HG03354 (cell line): Measurements from ENCODE around the gene TNP2.

Experiments
- ATAC-seq: cut with Tn5 transposase; IDR thresholded peaks from one replicate; pipeline ENCODE4 v1.9.1; 2021; ENCODE audit warnings: mild to moderate bottlenecking; ENCODE audit not compliant: unreplicated experiment, poor library complexity, severe bottlenecking

The TNP2 gene

DNA sequence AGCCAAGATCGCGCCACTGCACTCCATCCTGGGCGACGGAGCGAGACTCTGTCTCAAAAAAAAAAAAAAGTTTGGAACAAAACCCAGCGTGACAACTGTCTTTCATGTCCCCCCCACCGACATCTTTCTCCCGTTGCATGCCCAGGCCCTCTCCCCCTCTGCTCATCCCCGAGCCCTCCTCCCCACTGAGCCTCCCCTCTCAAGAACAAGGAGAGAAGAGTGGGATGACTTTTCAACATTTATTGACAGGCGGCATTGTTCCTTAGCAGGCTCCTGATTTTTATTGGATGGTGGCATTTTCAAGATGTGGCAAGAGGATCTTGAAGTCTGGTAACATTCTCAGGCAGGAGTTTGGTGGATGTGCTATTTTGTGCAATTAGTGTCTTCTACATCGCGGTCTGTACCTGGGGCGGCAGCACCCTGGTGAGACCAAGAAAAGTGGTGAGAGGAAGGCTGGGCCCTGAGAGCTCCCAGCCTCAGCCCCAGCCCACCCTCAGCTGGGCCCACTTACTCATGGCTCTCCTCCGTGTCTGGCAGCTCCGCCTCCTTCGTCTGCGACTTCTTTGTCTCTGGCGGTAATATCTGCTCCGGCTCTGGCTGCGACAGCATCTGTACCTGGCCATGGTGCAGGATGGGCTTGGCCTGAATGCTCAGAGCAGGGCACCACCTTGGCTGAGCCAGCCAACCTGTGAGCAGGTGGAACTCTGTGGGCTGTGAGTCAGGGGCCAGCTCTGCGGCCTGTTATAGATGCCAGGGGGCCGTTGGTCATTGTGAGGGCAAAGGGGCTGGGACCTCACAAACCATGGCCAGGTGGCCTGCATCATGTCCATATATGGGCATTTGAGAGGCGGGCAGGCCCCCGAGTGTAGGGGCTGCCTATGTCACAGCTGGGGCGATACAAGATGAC is 11.7 kb upstream of the TNP2 start, which contains the start of gene PRM1:
PRM1 (minus strand) TSS at position 715 of the 907 bp plus-strand sequence; CDS start at position 623, 92 bp downstream.
- ATAC-seq = no peak

DNA sequence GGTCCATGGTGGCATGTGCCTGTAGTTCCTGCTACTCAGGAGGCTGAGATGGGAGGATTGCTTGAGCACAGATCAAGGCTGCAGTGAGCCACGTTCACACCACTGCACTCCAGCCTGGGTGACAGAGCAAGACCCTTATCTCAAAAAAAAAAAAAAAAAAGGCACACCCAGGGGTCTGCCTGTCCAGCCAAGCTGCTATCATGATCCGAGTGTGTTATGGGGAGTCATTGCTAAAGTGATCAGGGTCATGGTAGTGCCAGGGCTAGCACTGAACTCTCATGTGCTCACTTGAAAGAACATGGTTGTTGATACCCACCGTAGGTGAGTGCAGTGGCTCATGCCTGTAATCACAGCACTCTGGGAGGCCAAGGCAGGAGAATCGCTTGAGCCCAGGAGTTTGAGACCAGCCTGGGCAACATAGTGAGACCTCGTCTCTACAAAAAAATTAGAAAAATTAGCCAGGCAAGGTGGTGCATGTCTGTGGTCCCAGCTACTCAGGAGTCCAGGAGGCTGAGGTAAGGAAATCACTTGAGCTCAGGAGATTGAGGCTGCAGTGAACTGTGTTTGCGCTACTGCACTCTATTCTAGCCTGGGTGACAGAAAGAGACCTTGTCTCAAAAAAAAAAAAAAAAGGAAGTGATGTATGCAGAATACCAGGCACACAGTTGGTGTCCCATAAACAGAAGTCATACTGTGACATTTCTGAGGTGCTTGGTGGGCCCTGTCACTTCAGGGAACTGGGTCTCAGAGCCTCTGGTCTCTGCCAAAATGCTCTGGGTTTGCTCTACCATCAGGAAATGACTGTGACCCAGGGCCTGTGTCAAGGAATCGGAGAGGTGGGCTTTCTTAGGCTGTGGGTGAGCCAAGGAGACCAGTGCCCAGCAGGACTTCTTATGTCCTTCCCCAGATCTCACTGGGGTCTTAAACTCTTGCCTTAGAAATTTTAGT is 9.8 kb upstream of the TNP2 start:
- ATAC-seq = no peak

DNA sequence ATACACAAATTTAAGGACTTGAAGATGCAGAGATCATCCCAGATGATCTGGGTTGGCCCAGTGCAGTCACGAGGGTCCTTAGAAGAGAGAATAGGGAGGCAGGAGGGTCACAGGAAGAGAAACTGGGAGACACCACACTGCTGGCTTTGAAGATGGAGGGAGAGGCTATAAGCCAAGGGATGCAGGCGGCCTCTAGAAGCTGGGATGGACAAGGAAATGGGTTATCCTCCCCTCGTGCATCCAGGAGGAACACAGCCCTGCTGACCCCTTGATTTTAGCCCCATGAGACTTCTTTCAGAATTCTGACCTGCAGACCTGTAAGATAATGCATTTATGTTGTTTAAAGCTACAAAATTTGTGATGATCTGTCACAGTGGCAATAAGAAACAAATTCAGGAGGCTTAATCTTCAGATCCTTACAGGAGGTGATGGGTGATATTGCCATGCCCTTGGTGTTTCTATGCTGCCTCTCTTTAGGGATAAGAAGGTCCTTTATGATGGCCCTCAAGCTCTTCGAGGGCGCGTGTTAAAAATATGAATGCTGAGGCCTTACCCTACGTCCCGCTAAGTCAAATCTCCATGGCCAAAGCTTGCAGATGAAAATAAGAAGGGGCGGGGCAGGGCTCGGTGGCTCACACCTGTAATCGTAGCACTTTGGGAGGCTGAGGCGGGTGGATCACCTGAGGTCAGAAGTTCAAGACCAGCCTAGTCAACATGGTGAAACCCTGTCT is 8.6 kb upstream of the TNP2 start:
- ATAC-seq = no peak

DNA sequence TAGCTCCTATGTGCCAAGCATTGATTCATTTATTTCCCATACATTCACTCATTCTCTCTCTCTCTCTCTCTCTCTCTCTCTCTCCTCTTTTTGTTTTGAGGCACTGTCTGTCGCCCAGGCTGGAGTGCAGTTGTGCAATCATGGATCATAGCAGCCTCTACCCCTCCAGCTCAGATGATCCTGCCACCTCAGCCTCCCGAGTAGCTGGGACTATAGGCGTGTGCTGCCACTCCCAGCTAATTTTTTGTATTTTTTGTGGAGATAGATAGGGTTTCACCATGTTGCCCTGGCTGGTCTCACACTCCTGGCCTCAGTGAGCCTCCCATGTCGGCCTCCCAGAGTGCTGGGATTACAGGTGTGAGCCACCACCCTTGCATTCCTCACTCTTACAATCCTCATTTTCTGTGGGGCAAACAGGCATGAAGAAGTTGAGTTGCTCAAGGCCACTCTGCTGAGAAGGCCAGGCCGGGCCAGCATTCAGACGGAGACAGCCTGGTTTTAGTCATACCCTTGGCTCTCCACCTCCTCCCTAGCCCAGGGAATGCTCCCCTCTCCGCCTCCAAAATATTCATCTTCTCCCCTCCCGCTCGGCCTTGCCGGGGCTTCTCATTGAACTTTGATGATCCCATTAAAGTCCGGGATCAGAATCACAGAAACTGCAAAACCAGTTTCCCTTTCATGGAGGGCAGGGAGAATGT is 7.9 kb upstream of the TNP2 start:
- no peak for ATAC-seq

DNA sequence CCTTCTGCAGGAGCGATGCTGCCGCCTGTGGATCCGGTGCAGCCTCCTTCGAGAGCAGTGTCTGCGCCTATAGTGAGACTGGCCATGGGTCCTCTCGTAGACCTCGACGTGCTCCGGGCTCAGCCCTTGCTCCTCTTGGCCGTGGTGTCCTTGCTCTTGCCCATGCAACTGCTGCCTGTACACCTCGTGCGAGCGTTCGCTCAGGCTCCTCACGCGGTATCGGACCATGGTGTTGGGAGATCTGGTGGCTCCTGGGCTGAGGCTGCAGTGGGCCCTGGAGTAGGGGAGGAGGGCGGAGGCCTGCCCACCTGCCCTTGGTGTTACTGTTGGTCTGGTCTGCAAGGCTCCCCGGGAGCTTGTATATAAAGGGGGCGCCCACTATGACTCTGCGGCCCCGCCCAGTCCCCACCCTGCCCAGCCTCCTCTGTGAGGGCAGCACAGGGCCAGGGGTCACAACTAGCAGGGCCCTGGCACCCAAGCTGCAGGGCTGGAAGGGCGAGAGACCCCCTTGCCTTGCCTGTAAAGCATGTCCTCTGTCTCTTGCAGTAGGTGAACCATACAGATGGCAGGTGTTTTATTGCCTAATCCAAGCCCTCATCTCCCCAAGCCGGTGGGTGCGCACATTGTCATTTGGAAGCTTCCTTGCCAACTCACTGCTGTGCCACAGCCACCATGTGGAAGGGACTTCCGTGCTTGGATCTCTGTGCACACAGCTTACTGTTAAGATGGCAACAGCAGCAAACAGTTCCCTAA is 7.2 kb upstream of the TNP2 start, which contains the start of gene PRM2:
PRM2 (minus strand) TSS at position 338 of the 753 bp plus-strand sequence; CDS start at position 228, 110 bp downstream.
- ATAC-seq = no peak

DNA sequence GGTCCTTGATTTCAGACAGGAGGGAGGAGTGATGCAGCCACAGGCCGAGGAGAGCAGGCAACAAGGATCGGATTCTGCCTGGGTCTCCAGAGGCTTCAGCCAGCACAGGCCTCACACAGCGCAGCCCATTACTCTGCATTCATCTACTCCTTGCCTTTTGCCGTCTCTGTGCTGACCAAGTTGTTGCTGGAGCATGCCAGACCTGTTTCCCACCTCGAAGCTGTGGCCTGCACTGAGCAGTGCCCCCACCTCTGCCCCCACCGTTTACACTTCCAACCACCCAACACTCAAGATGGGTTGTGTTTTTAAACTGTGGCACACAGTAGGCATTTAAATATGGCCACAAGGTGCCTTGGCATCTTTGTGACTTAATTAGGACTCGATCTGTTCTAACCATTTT is 5.8 kb upstream of the TNP2 start:
- no peak for ATAC-seq

DNA sequence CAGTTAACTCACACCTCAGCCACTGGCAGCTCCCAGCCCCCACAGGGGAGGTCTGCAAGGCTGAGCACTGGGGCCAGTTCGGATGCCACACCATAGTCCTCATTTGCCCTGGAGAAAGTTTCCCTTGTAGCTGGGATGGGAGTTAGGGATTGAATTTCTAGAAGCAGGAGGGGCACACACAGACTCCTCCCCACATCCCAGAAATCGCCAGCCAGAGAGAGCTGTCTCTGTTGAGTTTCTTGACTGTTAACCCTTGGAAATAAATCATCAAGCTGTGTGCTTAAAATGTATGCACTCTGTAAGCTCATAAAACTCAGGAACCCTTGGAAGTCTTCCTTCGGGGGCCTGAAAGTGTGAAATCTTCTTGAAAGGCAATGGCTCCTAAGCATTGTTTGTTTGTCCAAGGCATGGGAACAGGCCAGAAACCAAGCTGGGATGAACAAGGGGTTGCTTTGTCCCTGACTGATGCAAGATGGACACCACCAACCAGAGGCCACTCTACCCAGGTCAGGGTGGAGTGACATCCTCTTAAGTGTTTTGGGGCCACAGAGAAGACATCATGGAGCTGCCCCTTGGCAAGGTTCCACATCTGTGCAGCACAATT is 4.7 kb upstream of the TNP2 start:
- ATAC-seq = no peak

DNA sequence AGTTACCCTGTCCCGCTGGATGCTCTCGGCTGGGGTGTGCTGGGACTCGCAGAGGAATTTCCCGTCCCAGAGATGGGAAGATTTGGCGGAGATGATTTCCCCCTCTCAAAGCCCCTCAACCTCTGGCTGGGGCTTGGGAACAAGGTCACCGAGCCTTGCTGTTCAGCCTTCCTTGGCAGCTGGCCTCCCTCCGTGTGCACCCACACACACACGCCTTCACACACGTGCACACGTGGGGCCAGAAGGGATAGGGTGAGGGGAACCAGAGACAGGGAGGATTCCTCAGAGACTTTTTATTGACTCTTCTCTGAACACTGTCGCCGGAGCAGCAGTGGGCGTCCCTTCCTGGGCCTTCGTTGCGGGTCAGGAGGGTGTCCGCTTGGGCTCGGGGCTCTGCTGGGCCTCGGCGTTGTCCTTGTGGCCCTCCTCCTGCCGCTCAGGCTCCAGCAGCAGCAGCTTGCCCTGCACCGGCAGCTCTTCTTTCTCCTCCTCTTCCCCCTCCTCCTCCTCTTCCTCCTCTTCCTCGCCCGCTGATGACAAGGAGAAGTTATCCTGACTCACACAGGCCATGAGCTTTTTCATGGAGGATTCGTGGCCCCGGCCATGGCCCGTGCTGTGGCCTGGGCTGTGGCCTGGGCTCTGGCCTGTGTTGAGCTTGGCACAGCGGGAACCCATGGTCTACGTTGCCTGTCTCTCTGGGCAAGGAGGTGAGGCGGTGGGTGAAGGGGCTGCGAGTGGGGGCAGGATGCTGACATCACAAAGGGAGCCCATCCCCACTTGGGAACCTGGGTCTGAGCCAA is 4.0 kb upstream of the TNP2 start, which contains the start of gene PRM3:
PRM3 (minus strand) TSS at position 709 of the 800 bp plus-strand sequence; CDS start at position 675, 34 bp downstream.
- no peak for ATAC-seq

DNA sequence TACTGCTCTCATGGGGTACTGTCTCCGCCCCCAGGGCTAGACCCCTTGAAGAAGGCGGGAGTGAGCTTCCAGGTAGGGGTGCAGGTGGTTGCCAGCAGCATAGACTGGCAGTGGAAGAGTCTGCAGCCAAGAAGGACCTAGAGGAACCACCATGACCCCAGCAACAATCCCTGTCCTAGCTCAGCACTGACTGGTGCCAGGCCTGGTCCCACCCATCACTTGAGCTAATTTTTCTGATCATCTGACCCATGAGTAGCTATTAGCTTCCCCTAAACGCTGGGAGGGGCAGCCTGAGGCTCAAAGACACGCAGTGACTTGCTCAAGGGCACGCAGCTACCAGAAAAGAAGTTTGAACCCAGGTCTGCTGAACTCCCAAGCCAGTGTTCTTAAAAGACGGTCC is 3.4 kb upstream of the TNP2 start:
- ATAC-seq = no peak

DNA sequence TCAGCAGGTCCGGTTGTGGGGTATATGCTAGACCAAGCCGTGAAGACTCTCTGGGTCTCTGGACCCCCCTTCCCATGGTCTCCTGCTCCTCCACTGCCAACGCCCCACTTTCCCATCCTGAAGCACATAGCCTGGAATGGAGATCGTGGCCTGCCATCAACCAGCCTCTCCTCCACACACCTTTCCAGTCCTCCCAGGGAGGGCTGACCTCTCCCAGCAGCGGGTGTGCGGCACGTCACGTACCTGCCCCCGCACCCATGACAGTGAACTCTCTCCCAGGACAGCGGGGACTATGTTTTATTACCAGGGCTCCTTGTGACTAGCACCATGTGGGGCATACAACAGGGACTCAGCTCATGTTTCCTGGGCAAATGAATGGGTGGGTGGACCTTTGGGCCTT is 2.5 kb upstream of the TNP2 start:
- no peak for ATAC-seq

DNA sequence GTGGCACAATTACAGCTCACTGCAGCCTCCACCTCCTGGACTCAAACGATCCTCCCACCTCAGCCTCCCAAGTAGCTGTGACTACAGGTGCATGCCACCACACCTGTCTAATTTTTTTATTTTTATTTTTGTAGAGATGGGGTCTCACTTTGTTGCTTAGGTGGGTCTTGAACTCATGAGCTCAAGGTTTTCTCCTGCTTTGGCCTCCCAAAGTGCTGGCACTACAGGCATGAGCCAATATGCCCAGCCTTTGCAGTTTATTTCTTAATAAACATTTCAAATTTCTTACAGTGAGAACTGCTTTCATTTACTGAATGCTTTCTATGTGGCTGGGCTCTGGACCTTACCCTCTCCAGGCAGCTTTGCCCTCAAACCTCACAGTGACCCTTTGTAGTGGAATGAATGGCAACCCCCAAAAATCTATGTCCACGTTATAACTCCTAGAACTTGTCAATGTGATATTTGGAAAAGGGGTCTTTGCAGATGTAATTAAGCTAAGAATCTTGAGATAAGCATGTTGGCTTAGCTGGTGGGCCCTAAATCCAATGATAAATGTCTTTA is 1.6 kb upstream of the TNP2 start:
- no peak for ATAC-seq

DNA sequence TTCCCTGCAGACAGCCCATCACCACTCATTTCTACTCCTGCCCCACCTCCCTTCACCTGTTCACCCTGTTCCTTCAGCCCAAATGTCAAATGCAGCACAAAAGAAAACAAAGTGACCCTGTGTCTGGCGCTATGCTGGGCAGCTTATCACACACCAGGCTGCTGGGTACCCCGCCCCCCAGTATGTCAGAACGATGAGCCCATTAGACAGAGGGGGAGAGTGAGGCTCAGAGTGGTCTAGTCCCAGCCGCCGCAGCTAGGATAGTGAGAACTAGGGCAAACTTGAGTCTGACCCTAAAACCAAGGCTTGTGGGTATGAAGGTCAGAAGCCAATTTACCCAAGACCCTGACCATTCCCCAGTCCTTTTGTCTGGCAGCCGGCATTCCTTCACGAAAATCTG is 4.0 kb downstream of the TNP2 start:
- ATAC-seq = no peak

DNA sequence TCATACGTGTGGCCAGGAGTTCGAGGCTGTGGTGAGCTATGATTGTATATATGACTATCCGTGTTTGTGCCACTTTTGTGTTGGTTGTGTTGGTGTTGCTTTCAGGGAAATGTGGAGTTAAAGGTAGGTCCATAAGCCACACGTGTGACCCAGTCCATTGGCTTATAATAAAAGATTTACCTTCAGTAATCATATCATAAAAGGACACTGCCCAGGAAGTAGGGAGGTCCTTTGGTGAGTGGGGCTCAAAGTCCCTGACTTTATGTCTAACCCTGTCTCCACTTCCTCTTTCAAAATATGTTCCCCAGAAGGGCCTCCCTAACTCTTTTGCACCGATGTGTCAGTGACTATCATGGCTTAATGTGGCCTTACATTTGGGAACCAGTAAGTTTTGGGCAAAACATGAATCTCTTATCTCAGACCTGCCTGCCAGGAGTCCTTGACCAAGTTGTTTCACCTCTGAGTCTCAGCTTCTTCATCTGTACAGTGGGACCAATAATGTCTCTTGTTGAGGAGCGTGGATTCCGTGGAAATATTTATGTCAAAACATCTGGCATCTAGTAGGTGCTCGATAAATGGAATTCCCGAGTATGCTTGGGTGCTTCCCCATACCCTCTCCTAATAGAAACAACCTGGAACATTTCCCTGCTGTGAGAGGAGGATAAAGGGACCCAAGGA is 4.8 kb downstream of the TNP2 start:
- ATAC-seq = no peak

DNA sequence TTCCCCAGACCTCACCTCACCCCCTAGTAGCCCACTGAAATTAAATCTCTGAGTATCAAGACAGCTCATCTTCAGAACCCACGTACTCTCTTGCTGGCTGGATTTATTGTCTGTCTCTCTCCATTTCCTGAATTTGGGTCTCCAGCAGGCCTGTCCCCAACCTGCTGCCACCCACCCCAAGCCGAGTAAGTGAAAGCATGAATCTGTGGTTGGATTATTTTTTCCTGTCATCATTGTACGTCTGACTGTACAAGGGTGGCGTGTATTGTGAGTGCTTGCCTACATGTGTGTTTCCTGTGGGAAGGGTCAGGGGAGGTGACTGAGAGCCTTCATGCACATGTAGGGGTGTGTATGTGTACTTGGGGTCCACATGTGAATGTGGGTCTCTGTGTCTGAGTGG is 5.4 kb downstream of the TNP2 start:
- no peak for ATAC-seq

DNA sequence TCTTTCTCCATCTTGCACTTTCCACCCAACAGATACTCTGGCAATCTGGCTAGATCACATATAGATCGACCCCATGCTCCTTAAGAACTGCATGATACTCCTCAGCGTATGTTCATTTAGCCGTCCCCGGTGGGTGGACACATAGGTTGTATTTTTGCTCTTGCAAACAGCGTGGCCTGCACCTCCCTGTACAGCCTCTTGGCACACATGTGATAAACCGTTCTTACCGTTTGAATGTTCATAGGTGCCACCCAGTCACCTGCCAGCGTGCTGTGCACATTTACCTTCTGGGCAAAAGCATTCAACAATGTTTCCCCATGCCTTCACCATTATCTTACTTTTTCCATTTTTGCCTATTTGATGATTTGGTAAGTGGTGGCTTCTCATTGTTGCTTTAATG is 6.2 kb downstream of the TNP2 start:
- no peak for ATAC-seq

DNA sequence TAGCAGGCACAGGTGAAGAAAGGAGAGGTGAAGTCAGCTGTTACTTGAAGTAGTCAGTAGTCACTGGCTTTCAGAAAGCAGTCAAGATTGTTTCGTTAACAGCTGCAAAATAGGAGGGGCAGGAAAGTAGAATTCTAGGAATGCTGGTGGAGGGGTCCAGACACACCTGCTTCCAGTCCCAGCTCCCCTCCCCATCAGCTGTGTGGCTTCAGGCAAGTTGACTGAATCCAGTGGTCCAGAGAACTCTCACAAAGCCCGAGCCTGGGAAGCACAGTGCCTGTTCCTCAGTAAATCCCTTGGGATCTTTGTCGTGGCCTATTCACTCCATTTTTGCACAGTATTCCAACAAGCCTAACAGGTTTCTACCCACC is 8.5 kb downstream of the TNP2 start:
- no peak for ATAC-seq
